Measurements from ENCODE around the gene PLA2G2F. TPM values are rescaled to one million over a fixed set of nuclear protein-coding genes. Genes with fewer than 3 reads are reported as not detected.

Gene PLA2G2F
- polyA plus RNA-seq, 3 donors from 2014 or later: not detected

DNA sequence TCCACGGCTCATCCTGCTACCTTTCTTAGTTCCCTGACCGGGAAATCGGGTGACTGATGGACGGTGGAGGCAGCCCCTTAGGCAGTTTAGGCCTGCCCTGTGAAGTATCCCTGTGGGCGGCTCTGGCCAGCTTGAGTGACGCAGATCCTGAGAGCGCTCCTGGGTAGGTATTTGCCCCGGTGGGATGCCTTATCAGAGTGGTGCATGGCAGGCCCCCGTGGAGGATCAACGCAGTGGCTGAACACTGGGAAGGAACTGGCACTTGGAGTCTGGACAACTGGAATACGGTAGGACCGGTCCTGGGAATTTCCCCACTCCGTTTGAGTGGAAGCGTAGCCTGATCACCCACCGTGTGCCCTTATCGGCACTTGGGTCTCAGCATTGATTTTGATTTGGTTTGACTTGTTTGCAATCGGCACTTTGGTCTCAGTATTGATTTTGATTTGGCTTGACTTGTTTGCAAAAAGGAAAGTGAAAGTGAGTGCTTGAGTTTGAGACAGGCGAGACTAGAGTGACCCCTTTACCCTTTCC is 15.2 kb downstream of the PLA2G2F start:
- peak overlapping the region in 4 of 6 donors; percentile 17 to 68 (median 46) for H3K27ac Mint-ChIP-seq
- H3K4me3 Mint-ChIP-seq: peak overlapping the region in 2 of 5 donors; percentile 28 to 41
- peaks cover 0 to 7% (median 0%) of the 10 kb centered on the region in 3 donors for H3K36me3 Mint-ChIP-seq
- peaks cover 0 to 4% (median 2%) of the 10 kb centered on the region in 3 donors for H3K27me3 Mint-ChIP-seq (ENCODE audit: low read depth in 3 of 3)
- peaks cover 2 to 21% (median 9%) of the 10 kb centered on the region in 6 donors for H3K9me3 Mint-ChIP-seq
- no peak for DNase-seq
- H3K4me1 Mint-ChIP-seq: peaks cover 9 to 10% of the 10 kb centered on the region in 2 donors

DNA sequence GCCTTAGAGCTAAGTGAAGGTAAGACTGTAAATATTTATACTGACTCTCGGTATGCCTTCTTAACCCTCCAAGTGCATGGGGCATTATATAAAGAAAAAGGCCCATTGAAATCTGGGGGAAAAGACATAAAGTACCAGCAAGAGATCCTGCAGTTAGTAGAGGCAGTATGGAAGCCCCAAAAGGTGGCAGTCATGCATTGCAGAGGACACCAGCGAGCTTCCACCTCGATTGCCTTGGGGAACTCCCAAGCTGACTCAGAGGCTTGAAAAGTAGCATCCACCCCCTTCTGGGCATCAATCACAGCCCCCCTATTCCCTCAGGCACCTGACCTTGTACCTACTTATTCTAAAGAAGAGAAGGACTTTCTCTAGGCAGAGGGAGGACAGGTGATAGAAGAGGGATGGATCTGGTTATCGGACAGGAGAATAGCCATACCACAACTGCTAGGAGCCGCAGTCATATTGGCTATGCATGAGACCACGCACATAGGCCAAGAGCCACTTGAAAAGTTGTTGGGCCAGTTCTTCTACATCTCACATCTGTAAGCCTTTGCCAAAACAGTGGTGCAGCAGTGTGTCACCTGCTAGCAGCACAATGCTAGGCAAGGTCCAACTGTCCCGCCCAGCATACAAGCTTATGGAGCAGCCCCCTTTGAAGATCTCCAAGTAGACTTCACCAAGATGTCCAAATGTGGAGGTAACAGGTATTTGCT is 19.4 kb downstream of the PLA2G2F start:
- Mint-ChIP-seq H3K27me3 (ENCODE audit: low read depth in 3 of 3) (peaks cover 4 to 8% (median 5%) of the 10 kb centered on the region in 3 donors), H3K9me3 (peaks cover 4 to 57% (median 46%) of the 10 kb centered on the region in 6 donors), H3K27ac (no peak overlapping the region), H3K36me3 (peaks cover 0 to 12% (median 6%) of the 10 kb centered on the region in 3 donors), H3K4me1 (peaks cover 3 to 9% of the 10 kb centered on the region in 2 donors), H3K4me3 (no peak overlapping the region)
- DNase-seq: no peak

DNA sequence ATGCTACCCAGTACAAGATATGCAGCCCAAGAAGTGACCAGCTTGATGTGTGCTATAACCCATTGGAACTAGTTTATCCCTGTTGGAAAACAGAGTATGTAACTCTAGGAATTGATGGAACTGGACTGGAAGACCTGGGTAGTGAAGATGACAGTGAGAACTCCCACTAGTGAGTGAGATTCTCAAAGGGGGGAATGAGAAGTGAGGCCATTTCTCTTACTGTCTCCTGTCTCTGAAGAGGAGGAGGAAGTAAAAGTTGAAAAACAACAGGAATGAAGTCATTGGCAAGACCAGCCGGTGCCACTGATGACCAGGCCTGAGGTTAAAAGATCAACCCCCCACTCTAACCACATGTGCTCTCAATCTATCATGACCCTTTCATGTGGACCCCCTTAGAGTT is 20.9 kb downstream of the PLA2G2F start:
- H3K4me3 Mint-ChIP-seq: no peak overlapping the region
- H3K27me3 Mint-ChIP-seq (ENCODE audit: low read depth in 3 of 3): peaks cover 5 to 8% (median 7%) of the 10 kb centered on the region in 3 donors
- no peak for DNase-seq
- peaks cover 0 to 14% (median 6%) of the 10 kb centered on the region in 3 donors for H3K36me3 Mint-ChIP-seq
- peaks cover 5 to 67% (median 50%) of the 10 kb centered on the region in 6 donors for H3K9me3 Mint-ChIP-seq
- H3K27ac Mint-ChIP-seq: no peak overlapping the region
- no peaks in the 10 kb centered on the region for H3K4me1 Mint-ChIP-seq

DNA sequence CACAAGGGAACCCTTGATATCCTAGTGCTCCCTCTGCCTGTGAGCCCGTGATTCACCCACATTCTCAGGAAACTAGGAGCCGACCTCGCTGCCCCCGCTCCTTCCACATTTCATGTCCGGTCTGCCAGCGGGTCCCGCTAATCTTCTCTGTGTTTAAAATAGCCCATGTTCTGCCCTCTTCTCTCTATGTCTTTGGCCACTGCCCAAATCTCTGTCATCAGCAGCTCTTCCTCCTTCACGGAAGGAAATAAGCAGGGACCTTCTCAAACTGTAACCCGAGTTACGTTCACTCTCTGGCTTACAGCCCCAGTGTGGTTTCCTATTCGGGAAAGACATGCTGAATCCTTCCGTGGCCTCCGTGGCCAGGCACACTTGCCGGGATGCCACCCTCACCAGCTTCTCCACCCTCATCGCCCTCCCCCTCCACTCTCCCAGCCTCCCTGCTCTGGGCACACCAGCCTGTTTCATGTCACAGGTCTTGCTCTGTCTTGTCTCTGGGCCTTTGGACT is 25.6 kb downstream of the PLA2G2F start:
- DNase-seq: no peak
- H3K36me3 Mint-ChIP-seq: peaks cover 0 to 7% (median 6%) of the 10 kb centered on the region in 3 donors
- peaks cover 3 to 7% (median 7%) of the 10 kb centered on the region in 3 donors for H3K27me3 Mint-ChIP-seq (ENCODE audit: low read depth in 3 of 3)
- no peak overlapping the region for H3K4me3 Mint-ChIP-seq
- peaks cover 17 to 46% (median 41%) of the 10 kb centered on the region in 6 donors for H3K9me3 Mint-ChIP-seq
- H3K27ac Mint-ChIP-seq: no peak overlapping the region
- H3K4me1 Mint-ChIP-seq: no peaks in the 10 kb centered on the region

DNA sequence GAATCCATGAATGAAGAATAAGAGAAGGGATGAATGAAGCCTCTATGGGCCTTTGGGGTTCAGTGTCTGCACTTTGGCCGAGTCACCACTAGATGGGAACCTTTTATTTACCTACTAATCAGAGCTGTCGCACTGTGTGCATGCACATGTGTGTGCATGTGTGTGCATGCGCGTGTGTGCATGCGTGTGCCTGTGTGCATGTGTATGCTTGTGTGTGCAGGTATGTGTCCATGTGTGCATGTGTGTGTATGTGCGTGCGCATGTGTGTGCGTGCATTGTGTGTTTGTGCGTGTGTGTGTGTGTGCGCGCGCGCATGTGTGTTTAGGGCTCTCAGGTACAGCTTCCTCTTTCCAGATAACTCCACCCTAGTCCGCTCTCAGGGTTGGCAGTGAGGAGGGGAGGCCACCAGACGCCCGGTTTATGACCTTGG is 26.4 kb downstream of the PLA2G2F start:
- Mint-ChIP-seq H3K27ac (no peak overlapping the region), H3K4me3 (no peak overlapping the region), H3K9me3 (peaks cover 17 to 38% (median 34%) of the 10 kb centered on the region in 6 donors), H3K4me1 (no peaks in the 10 kb centered on the region), H3K36me3 (peaks cover 0 to 6% (median 4%) of the 10 kb centered on the region in 3 donors), H3K27me3 (ENCODE audit: low read depth in 3 of 3) (peaks cover 0 to 7% (median 5%) of the 10 kb centered on the region in 3 donors)
- DNase-seq: no peak

DNA sequence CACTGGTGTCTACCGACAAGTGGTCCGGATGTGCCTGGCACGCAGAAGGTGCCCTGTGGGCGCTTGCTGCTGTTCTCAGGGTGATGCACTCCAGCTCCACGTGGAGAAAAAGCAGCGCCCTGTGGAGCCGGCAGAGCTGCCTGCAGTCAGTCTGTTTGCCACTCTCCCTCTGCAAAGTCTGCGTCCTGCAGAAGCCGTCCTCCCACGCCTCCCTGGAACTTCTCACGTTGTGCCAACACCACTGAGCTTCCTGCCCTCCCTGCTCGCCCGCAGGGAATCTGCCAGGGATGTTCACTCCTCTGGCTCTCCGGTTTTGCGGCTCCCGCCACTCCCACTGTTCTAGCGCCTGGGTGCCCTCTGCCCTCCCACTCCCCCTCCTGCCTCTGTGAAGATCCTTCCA is 26.9 kb downstream of the PLA2G2F start:
- Mint-ChIP-seq H3K36me3 (peaks cover 0 to 6% (median 4%) of the 10 kb centered on the region in 3 donors), H3K9me3 (peaks cover 17 to 33% (median 29%) of the 10 kb centered on the region in 6 donors), H3K27ac (no peak overlapping the region), H3K27me3 (ENCODE audit: low read depth in 3 of 3) (peaks cover 0 to 7% (median 4%) of the 10 kb centered on the region in 3 donors), H3K4me1 (no peaks in the 10 kb centered on the region), H3K4me3 (no peak overlapping the region)
- no peak for DNase-seq

DNA sequence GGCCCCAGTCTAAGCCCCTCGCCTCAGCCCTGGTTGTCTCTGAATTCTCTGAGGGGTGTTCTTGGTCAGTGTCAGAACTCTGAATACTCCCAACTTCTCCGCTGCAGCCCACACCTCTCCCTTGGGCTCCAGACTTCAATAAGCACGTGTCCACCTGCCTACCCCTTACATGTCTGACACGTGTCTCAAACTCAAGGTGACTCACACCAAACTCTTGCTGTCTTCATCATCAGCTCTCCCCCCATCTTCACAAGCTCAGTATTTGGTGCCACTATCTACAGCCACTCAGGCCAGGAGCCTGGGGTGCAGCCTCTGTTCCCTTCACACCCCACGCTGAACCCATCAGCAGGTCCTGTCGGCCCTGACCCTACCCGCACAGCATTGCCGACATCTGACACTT is 28.0 kb downstream of the PLA2G2F start:
- peaks cover 0 to 9% (median 4%) of the 10 kb centered on the region in 3 donors for H3K27me3 Mint-ChIP-seq (ENCODE audit: low read depth in 3 of 3)
- H3K36me3 Mint-ChIP-seq: peaks cover 0 to 6% (median 4%) of the 10 kb centered on the region in 3 donors
- no peak overlapping the region for H3K4me3 Mint-ChIP-seq
- H3K4me1 Mint-ChIP-seq: no peaks in the 10 kb centered on the region
- no peak overlapping the region for H3K27ac Mint-ChIP-seq
- DNase-seq: no peak
- H3K9me3 Mint-ChIP-seq: peaks cover 7 to 24% (median 18%) of the 10 kb centered on the region in 6 donors

DNA sequence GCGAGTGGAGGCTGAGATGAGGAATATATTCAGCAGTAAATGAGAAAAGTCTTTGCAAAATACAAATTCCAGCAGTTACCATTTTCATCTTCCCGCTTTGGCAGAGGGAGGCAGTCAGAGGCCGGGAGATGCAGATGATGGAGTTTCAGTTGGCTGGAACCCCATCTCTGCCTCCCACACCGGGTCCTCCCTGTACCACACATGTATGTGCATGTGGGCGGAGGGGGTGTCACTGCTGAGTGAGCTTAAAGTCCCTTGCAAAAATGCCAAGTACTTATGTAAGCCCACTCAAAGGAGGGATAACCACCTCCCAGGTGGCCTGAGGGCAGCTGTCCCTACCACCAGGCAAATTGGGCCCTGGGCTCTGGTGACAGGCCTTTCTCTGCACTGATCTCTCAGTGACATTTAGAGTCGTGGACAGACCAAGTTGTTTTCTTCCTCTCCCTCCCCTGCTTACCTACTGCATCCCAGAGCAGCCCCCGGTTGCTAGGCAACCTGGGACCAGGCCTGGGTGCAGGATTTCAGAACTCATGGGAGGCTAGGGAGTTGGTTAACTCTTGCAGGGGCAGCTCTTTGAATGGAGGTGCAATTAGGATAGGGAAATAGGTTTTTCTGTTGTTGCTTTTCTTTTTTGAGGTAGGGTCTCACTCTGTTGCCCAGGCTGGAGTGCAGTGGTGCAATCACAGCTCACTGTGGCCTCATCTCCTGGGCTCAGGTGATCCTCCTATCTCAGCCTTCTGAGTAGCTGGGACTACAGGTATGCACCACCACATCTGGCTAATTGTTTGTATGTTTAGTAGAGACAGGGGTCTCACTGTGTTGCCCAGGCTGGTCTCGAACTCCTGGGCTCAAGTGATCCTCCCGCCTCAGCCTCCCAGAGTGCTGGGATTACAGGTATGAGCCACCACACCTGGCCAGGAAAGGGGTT is 29.7 kb downstream of the PLA2G2F start:
- H3K27me3 Mint-ChIP-seq (ENCODE audit: low read depth in 3 of 3): peaks cover 0 to 3% (median 2%) of the 10 kb centered on the region in 3 donors
- H3K4me1 Mint-ChIP-seq: no peaks in the 10 kb centered on the region
- DNase-seq: no peak
- H3K36me3 Mint-ChIP-seq: no peaks in the 10 kb centered on the region
- peak overlapping the region in 1 of 6 donors; percentile 11 for H3K27ac Mint-ChIP-seq
- peaks cover 0 to 15% (median 7%) of the 10 kb centered on the region in 6 donors for H3K9me3 Mint-ChIP-seq
- H3K4me3 Mint-ChIP-seq: no peak overlapping the region

DNA sequence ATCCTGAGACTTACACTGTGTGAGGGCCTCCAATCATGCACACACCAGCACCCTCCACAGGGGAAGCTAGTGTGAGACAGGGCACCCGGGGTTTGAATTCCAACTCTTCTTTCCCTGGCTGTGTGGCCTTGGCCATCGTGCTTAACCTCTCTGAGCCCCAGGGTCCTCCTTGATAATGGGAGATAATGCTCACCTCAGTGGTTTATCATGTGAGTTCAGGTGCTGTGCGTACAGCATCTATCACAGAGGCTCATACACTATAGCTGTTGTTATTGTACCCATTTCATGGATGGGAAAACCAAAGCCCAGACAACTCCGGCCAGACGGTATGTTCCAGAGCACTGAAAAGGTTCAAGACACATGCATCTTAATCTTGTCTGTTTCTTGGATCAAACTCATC is 30.8 kb downstream of the PLA2G2F start:
- H3K9me3 Mint-ChIP-seq: peaks cover 0 to 15% (median 5%) of the 10 kb centered on the region in 6 donors
- H3K4me3 Mint-ChIP-seq: no peak overlapping the region
- DNase-seq: no peak
- H3K36me3 Mint-ChIP-seq: no peaks in the 10 kb centered on the region
- H3K27me3 Mint-ChIP-seq (ENCODE audit: low read depth in 3 of 3): peaks cover 0 to 5% (median 2%) of the 10 kb centered on the region in 3 donors
- H3K27ac Mint-ChIP-seq: no peak overlapping the region
- H3K4me1 Mint-ChIP-seq: no peaks in the 10 kb centered on the region

DNA sequence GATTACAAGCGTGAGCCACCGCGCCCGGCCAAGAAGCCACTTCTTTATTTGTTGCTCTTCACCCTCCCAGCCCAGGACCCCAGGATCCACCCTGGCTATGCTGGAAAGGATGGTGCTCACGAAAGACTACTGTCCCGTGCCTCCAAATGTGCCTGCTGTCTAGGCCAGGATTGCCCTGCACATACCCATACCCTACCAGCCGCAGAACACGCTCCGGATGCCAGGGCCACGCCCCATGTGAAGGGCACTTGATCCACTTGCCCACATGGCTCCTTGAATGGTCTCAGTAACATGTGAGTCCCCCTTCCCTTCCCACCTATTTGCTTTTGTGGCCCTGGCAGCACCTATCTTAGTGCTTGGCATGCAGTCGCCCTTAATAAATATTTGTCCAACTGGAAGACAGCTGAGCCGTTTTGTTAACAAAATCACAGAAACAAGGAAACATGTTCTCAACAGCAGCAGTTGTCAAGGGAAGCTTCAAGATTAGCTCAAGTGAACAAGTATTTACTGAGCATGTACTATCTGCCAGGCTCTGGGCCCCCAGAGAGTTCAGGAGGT is 33.0 kb downstream of the PLA2G2F start:
- no peak overlapping the region for H3K4me3 Mint-ChIP-seq
- H3K27me3 Mint-ChIP-seq (ENCODE audit: low read depth in 3 of 3): peaks cover 0 to 5% (median 0%) of the 10 kb centered on the region in 3 donors
- no peaks in the 10 kb centered on the region for H3K4me1 Mint-ChIP-seq
- peaks cover 0 to 3% (median 0%) of the 10 kb centered on the region in 6 donors for H3K9me3 Mint-ChIP-seq
- no peaks in the 10 kb centered on the region for H3K36me3 Mint-ChIP-seq
- DNase-seq: no peak
- H3K27ac Mint-ChIP-seq: no peak overlapping the region

DNA sequence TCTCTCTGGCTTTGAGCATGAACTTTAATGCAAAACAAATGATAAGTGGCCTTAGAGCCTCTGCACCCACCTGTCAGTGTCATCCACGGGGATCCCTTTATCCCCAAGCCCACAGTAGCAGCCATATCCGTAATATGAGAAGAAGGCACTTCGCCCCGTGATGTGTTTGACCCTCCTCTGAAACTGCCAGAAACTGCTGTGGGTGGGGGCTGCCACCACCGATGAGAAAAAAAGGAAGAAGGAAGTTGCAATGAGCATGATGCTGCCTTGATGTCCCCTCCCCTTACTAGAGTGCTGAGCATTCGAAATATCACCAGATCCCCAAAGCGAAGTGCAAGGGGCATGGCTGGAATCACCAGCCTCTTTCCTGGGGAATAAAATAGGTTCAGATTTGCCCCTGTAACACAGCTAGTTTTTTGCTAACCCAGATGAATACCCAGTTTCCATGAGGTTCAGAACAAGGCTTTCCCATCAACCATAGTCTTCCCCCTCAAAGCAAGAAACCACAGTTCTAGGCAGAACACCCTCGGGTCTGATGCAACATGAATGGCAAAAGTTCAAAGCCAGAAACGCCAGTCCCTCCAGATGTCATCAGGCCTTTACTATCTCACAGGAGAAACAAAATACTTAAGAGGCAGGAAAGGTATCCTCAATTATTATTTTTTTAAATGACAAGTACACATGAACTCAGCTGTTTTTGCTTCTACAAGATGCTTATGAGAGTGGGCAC is 36.0 kb downstream of the PLA2G2F start:
- Mint-ChIP-seq H3K36me3 (no peaks in the 10 kb centered on the region), H3K27me3 (ENCODE audit: low read depth in 3 of 3) (peaks cover 3 to 5% (median 4%) of the 10 kb centered on the region in 3 donors), H3K27ac (peak overlapping the region in 2 of 6 donors; percentile 8 to 14), H3K4me3 (no peak overlapping the region), H3K9me3 (no peaks in the 10 kb centered on the region), H3K4me1 (no peaks in the 10 kb centered on the region)
- DNase-seq: no peak

DNA sequence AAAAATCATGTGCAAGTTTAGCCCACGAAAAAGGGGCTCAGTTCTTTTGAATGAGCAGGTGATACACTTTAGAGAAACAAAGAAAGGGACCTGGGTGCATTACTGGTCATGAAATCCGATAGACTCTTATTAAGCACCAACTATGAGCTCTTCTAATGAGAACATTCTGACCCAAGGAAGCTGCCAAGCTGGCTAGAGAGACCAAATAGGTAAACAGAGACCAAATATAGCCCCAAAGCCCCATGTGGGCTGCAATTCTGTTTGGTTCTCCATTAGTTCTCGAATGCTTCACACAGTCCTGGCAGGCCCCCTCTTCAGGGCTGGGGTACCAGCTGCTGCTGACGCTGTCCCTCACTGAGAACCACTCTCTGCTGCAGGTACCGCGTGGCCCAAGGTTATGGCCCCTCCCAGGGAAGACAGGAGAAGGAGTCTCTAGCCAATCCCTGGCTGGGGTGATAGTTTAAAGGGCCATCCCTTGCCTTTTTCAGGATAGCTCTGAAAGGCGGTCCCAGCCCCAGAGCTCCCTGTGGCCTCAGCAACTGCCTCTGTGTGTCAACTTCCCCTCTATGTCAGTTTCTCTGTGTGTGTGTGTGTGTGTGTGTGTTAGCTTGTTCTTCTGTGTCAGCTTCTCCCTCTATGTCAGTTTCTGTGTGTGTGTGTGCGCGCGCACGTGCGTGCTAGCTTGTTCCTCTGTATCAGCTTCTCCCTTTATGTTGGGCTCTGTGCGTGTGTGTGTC is 39.7 kb downstream of the PLA2G2F start:
- H3K4me3 Mint-ChIP-seq: no peak overlapping the region
- peaks cover 0 to 2% (median 0%) of the 10 kb centered on the region in 6 donors for H3K9me3 Mint-ChIP-seq
- peaks cover 4% of the 10 kb centered on the region in 2 donors for H3K4me1 Mint-ChIP-seq
- peaks cover 2 to 4% (median 3%) of the 10 kb centered on the region in 3 donors for H3K27me3 Mint-ChIP-seq (ENCODE audit: low read depth in 3 of 3)
- DNase-seq: no peak
- peaks cover 0 to 4% (median 0%) of the 10 kb centered on the region in 3 donors for H3K36me3 Mint-ChIP-seq
- H3K27ac Mint-ChIP-seq: no peak overlapping the region
